HL-60/S4 treated with phorbol 12-myristate 13-acetate at 8.2 ng/mL for 4 days and 3 days (cell line): ENCODE measurements around the gene CEP85.

Experiments used
- in situ Hi-C: fragments of 300-500 bp; cut with MboI; formaldehyde crosslinking; loops from 2 replicates; pipeline ENCODE4 v1.15.0; 2022; ENCODE audit warnings: low sequenced_read_pairs

The CEP85 gene

GRCh38 chr1:26233903-26234643 is at the start of gene CEP85:
TSS of gene CEP85 (plus strand) at chr1:26234200. CDS start at chr1:26239784, 5,584 bp downstream.
- in situ Hi-C loops, result no loop called here

GRCh38 chr1:26184883-26185282 is 49.1 kb upstream of the CEP85 start:
- in situ Hi-C loops, result no loop called here

DNA sequence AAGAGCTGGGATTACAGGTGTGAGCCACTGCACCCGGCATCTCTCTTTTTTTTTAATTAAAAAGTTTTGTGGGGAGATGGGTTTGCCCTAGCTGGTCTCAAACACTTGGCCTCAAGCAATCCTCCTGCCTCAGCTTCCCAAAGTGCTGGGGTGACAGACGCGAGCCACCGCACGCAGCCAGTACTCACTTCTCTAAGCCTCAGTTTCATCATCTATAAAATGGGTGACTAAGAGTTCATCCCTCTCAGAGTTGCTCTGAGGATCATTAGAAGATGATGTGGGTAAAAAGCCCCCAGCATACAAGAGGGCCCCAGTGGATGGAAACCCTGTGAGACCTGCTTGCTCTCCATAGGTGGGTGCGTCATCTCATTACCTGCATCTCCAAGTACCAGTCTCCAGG is 46.1 kb upstream of the CEP85 start:
- in situ Hi-C loops, result no loop called here

GRCh38 chr1:26188477-26188876 is 45.5 kb upstream of the CEP85 start:
- in situ Hi-C loops, result no loop called here

GRCh38 chr1:26189331-26189730 is 44.7 kb upstream of the CEP85 start:
- in situ Hi-C loops, result no loop called here

GRCh38 chr1:26189751-26190275 is 44.2 kb upstream of the CEP85 start:
- in situ Hi-C loops, result no loop called here

DNA sequence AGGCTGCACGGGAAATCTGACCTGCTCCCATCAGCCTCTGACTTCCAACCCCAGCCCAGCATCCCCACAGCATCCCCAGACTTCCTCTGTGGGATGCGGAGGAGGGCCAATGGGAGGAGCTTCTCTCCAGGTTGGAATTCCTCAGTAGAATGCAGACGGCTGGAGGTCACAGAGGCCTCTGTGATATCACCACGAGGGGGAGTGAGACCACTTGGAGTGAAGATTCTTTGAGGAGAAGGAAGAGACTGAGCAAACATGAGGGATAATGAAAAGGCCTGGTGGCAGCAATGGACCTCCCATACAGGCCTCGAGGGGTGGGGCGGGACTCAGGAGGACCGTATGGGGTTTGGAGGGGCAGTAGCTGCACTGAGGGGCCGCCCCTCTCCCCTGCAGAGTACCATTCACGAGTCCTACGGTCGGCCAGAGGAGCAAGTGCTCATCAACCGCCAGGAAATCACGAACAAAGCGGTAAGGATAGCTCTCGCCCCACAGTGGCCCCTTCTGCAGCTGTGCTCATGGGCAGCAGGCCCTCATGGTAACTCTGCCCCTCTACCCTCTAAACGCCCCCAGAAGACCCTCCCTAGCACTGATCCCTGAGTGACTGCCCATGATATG is 43.5 kb upstream of the CEP85 start, which contains the start of gene CATSPER4:
CATSPER4 (plus strand) TSS at position 230 of the 615 bp plus-strand sequence; CDS start at position 256, 26 bp downstream.
- in situ Hi-C loops, result no loop called here

DNA sequence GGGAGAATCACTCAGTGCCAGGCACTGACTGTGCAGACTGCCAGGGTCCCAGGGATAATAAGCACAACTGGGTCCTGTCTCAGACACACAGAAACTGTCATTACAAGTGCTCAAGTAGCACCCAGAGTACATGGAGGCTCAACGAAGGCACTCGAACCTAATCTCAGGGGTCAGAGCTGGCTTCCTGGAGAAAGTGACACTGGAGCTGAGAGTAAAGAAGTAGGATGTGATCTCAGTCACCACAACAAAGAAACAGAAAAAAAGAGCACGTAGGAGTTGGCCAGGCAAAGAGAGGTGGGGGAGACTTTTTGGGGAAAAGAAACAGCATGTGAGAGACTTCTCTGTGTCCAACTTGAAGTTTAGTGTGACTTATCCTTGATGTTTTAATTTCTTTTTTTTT is 42.3 kb upstream of the CEP85 start:
- in situ Hi-C loops, result no loop called here

DNA sequence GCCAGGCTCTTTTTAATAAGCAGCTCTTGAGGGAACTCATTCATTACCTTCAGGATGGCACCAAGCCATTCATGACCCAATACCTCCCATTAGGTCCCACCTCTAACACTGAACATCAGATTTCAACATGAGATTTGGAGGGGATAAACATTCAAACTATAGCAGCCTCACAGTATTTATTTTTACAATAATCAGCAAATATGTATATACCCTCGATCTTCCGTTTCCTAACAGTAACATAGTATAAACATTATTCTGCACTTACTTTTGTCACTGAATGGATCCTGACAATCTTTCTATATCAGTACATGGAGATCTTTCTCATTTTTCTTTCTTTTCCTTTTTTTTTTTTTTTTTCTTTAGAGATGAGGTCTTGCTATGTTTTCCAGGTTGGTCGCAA is 38.2 kb upstream of the CEP85 start:
- in situ Hi-C loops, result no loop called here

GRCh38 chr1:26197301-26197700 is 36.7 kb upstream of the CEP85 start:
- in situ Hi-C loops, result no loop called here

DNA sequence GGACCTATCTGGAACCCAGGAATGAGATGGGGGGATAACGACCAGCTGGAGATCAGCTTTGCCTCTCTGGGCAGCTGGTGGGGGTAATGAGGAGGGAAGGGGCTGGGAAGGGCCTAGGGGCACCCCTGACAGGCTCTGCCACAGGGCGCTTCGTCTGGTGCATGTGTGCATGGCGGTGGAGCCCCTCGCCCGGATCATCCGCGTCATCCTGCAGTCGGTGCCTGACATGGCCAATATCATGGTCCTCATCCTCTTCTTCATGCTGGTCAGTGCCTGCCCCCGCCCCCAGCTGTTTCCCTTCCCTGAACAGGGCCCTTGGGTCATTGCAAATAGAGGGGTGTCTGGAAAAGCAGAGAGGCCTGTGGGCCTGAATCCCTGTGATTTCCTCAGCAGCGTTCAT is 36.2 kb upstream of the CEP85 start:
- in situ Hi-C loops, result no loop called here

DNA sequence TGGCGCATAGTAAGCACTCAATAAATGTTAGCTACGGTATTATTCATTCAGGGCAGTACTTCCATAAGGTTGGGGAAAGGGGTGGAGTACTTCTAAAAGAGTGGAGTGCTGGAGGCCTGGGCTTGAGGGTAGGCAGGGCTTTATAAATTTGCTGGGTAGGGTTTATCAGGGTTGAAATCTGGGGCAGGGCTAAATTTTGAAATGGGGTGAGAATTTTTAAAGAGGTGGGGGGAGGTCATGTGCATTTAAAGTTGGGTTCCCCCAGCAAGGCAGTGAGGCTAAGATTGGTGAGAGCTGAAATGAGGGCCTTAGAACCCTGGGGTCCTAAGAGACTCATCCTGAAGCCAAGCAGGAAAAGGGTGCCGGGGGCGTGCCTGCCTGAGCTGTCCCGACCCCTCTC is 33.6 kb upstream of the CEP85 start:
- in situ Hi-C loops, result no loop called here

- in situ Hi-C loops, result no loop called here
Observed at GRCh38 chr1:26203642-26204318, 30.2 kb upstream of the CEP85 start.

DNA sequence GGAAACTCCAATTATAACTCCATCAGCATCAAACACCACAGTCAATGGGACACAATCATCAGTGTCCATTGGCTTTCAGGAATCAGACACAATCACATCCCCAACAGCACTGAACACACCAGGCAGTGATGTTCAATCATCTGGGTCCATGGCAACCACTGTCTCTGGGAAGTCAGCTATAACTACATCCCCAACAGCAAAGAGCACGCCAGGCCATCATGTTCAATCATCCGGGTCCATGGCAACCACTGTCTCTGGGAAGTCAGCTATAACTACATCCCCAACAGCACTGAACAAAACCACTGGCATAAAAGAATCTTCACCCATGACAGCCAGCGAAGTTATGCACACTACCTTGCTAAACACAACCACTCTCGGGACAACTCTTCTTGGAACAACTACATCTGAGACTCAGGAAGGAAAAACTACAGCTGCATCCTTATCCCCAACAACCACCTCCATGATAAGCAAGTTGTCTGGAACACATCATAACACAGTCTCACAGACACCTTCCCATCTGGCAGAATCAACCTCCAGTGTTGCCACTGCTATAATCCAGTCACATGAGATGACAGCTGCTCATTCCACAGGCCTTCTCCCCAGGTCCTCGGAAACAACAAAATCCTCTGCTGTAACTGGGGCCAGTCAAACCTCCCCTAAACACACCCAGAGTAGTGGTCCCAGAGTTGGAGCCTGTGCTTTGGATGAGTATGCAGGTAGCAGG is 23.7 kb upstream of the CEP85 start:
- in situ Hi-C loops, result no loop called here

GRCh38 chr1:26212726-26213125 is 21.3 kb upstream of the CEP85 start:
- in situ Hi-C loops, result no loop called here

GRCh38 chr1:26213335-26213905 is 20.6 kb upstream of the CEP85 start:
- in situ Hi-C loops, result no loop called here

DNA sequence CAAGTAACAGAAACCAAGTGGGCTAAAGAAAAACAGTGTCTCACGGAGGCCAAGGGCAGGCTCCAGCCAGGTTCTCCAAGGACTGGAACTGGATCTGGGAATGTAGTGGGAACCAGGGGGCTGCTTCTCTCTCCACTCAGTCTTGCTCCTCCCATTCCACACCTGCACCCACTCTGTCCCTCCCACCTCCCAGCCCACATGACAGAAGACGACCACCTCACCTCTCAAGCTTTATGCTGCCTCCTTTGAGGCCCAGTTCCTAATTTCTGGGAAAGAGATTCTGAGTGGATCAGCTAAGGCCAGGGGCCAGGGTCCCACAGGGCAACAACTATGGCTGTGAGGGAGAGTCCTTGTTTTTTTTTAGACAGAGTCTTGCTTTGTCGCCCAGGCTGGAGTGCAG is 18.8 kb upstream of the CEP85 start:
- in situ Hi-C loops, result no loop called here

DNA sequence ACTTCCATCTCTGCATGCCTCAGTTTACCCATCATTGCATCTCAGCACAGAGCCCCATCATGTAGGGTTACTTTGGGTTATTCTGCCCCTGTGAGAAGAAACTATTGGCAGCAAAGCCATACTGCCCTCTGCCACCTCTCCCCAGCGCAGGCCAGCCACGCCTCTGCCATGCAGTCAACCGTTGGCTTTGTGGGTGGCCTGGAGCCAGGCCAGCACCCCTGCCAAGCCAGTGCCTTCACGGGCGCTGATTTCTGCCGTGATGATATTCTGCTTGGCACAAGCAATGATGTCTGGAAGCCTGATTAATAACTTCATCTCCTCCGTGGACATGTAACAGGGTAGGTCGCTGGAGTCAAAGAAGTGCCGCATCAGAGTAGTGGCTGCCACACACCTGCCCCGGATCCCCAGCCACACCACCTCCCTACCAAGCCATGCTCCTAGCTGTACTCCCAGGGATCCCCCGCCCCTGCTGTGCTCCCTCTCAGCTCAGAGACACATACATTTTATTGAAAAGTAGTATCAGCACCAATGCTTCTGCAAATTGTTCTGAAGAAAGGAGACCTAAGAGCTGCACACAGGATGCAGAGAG is 15.0 kb upstream of the CEP85 start:
- in situ Hi-C loops, result no loop called here

DNA sequence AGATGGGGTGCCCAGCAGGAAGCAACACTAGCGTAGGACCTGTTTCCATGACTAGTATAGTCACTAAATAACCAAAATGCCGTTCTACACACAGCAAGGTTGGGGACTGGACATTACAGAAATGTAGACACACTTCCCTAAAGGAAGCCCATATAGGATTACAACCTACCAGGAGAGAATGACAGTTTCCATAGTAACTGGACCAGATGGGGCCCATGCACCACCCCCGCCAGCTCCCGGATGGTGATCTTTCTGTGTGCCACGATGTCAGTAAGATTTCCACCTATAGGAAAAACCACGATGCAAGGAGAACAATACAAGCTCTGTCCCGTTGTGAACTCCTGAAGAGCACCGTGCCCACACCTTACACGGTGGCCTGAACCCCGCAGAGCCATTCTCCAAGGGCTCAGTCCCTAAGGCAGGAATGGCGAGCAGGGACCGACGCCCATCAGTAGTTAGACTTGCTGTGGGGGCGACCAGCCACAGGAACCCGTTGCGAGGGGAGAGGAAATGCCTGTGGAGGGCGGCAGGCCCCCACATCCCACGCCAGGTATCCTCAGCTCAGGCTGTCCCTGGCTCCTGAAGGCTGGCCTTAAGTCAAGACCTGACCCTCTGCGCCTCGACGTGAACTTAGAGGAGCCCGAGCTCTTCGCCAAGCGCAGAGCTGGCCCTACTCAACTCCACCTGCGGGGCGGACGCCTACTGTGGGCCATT is 13.6 kb upstream of the CEP85 start:
- in situ Hi-C loops, result no loop called here

DNA sequence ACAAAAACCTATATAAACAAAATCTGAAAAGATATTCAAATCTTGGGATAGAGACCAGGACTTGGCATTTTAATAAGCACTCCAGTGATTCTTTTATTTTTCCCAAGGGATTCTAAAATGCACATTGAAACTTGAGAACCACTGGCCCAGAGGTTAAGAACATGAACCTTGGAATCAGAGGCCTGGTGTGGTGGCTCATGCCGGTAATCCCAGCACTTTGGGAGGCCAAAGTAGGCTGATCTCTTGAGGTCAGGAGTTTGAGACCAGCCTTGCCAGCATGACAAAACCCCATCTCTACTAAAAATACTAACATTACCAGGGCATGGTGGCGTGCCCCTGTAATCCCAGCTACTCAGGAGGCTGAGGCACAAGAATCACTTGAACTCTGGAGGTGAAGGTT is 12.9 kb upstream of the CEP85 start:
- in situ Hi-C loops, result no loop called here
